Omental fat pad (tissue), 4 donors: Measurements from ENCODE around the gene ZSCAN4. TPM values are rescaled to one million over a fixed set of nuclear protein-coding genes. Genes with fewer than 3 reads are reported as not detected.

Experiments used
- ATAC-seq: fragments of 150-250 bp; one replicate; pipeline ENCODE4 v1.9.1; 2016; ENCODE audit warnings: mild to moderate bottlenecking, moderate library complexity; ENCODE audit not compliant: low FRiP score
- DNase-seq: peaks from one replicate; pipeline ENCODE4 v3.0.0-alpha.2; 2019; ENCODE audit warnings: low spot score
- total RNA-seq, 4 donors: library from RNA; depleted of rRNA; stranded (reverse); fragments of >200 nt; gene quantifications; one replicate each; pipeline ENCODE4 v1.1.0, GENCODE V29; 2016
- TF ChIP-seq, protein P1 (sequence below), 3 donors: fragments of 450-650 bp; IDR thresholded peaks; one replicate each; pipeline ENCODE4 v1.5.1; 2016 to 2017; ENCODE audit warnings: antibody characterized with exemption in 3 of 3, mild to moderate bottlenecking in 3 of 3, moderate library complexity in 2 of 3

Gene ZSCAN4
- total RNA-seq, 4 donors from 2014 or later: not detected

DNA sequence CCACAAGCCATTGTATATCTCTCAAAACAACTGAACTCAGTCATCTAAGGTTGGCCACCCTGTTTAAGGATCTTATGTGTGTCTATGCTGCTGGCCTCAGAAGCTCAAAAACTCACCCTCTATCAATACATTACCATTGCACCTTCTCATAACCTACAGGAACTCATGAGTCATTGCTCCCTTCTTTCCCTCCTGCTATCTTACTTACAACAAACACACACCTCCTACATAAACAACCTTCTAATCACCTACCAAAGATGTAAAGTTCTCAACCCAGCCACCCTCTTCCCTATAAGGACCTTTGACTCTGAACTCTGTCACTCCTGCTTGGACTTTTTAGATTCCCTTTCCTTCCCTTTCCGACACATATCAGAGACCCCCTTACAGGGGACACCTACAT, 13.3 kb upstream of the ZSCAN4 start:
- ATAC-seq (no peak), DNase-seq (no peak)
- TF ChIP-seq, protein P1, sequence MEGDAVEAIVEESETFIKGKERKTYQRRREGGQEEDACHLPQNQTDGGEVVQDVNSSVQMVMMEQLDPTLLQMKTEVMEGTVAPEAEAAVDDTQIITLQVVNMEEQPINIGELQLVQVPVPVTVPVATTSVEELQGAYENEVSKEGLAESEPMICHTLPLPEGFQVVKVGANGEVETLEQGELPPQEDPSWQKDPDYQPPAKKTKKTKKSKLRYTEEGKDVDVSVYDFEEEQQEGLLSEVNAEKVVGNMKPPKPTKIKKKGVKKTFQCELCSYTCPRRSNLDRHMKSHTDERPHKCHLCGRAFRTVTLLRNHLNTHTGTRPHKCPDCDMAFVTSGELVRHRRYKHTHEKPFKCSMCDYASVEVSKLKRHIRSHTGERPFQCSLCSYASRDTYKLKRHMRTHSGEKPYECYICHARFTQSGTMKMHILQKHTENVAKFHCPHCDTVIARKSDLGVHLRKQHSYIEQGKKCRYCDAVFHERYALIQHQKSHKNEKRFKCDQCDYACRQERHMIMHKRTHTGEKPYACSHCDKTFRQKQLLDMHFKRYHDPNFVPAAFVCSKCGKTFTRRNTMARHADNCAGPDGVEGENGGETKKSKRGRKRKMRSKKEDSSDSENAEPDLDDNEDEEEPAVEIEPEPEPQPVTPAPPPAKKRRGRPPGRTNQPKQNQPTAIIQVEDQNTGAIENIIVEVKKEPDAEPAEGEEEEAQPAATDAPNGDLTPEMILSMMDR (IDR thresholded peaks at IDR 0.05): no peak

DNA sequence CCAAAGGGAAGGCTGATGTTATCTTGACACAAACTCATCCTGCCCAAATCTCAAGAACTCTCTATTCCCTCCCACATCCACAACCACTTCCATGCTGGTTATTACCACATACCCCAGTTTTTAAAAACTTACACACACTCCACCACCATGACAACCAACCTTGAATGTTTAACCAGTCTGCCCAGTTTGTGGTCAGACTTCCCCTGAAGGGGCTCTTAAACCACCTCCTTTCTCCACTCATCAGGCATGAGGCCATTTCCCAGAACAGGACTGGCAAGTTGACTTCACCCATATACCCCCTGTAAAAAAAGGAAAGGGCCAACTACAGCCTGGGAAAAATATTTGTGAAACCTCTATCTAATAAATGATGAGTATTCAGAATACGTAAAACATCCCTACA, 12.4 kb upstream of the ZSCAN4 start:
- ATAC-seq: no peak
- no peak for DNase-seq
- TF ChIP-seq, protein P1 (IDR thresholded peaks at IDR 0.05): no peak

DNA sequence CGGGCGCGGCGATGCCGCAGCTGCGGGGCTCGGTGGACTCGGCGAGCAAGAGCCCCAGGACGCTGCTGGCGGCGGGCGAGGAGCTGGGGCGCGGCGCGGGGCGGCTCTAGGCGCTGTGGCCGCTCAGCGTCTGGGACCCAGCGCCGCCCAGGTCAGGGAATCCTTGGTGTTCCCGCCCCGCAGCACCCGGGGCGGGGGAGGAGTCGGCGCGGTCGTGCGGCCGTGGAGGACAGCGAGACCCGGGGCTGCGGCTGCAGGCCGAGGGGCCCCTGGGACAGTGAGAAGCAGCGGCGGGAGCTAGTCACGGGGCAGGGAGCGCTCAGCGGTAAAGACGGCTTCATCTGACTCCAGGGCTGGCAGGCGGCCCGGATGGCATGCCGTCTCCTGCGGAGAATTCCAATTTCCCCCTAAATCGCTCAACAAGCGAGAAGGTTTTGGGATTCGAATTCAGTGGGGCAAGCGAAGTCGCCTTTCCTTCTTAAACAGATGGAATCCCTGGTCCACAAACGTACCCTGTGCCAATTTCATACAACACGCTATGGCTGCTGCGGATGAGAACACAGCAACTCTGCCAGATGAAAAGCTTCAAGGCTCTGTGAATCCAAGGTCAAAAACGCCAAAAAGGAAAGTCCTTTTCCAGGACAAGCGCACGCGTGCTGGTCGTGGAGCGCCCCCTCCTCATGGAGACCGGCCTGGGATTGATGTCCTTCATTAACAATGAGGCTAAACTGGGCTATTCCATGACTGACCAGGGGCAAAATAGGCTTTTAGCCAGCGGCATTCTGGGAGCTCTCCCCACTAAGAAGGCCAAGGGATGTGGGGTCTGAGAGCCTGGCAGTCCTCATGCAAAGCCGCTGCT, 4.2 kb upstream of the ZSCAN4 start:
- TF ChIP-seq, protein P1 (IDR thresholded peaks at IDR 0.05): no peak
- ATAC-seq (peak; percentile 77), DNase-seq (no peak)

DNA sequence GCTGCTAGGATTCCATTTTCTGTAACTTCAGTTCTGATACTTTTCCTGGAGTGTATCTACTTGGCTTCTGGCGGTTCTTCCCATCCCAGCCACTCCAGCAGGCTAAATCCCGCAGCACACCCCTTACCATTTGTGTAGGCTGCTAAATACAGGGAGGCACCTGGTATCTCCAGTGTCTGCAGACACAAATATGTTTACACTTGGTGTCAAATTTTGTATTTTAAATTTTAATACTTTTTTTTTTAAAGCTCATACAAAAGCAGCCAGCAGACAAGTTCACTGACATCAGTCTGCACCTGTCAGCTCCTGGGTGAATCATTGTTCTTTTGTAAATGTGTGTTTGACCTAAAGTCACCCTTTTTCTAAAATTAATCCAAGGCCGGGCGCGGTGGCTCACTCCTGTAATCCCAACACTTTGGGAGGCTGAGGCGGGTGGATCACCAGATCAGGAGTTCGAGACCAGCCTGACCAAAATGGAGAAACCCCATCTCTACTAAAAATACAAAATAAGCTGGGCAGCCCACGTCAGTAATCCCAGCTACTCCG, 3.4 kb upstream of the ZSCAN4 start:
- TF ChIP-seq, protein P1 (IDR thresholded peaks at IDR 0.05): no peak
- no peak for ATAC-seq
- no peak for DNase-seq

DNA sequence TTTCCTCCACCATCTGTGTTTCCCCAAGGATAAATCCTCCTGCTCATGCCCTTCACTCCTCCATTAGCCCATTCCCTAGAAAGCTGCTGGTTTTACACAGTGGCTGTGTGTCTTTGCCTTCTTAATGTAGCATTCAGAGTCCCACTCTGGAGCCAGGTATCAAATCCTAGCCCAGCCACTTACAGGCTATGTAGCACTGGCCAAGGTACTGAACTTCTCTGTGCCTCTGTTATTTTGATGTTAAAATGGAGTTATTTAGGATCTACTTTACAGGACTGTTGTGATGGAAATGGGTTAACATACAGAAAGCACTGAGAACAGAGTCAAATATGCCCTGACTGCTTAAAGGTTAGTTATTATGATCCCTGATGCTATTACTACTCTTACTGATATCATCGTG, 1.5 kb upstream of the ZSCAN4 start:
- ATAC-seq: no peak
- no peak for DNase-seq

DNA sequence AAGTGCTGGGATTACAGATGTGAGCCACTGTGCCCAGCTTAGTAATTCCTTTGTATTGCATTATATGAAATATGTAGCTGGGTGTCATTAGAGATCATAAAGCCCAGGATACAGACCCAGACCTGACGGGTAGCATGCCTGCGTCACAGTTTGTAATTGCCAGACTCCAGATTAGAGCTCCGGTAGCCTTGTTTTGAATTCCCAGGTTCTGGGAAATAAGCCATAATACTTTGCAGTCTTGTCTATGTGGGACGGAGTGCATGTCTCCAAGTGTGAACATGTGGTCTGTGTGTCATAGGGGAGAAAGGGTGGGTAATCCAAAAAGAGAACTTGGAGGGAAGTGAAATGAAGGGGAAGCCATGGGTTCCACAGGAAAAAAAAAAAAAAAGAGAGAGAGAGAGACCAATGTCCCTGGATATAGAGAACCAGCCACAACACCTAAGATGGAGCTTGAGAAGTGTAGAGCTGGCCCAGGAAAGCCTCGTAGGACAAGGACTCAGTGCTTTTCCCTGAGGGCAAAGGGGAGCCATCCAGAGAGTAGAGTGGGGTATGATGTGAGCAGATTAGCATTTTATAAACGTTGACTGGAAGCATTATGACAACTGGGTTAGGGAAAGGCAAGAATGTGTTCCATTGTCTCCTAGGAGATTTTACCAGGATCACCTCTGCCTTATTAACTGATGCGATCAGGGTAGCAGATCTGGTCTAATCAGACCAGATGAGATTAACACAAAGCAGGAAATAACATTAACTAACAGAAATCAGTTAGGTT, 2.6 kb downstream of the ZSCAN4 start:
- no peak for DNase-seq
- no peak for ATAC-seq
- TF ChIP-seq, protein P1 (IDR thresholded peaks at IDR 0.05): no peak

More for the DNA sequence above, 1.5 kb upstream of the ZSCAN4 start:
- TF ChIP-seq, protein P1 (IDR thresholded peaks at IDR 0.05): no peak
